Activated CD8-positive, alpha-beta memory T cell treated with anti-CD3 and anti-CD28 coated beads for 48 hours (primary cell): ENCODE data around the gene NDRG3.

ENCODE experiments used
- DNase-seq, 3 experiments: peaks; one replicate each; pipeline ENCODE4 v3.0.0-alpha.2; 2020; ENCODE audit warnings: low read depth in 2 of 3, low spot score in 2 of 3

The NDRG3 gene

GRCh38 chr20:36745927-36746659, at the start of gene NDRG3:
TSS of gene NDRG3 (minus strand) at chr20:36746090. CDS start at chr20:36721735, 24,355 bp downstream.
- peak; percentile 69 to 80 (median 72) for DNase-seq

GRCh38 chr20:36794116-36794474, 48.2 kb upstream of the NDRG3 start:
- DNase-seq, result no peak

- DNase-seq, result no peak
Observed at GRCh38 chr20:36793294-36794115, 47.6 kb upstream of the NDRG3 start.

GRCh38 chr20:36792422-36792821, 46.5 kb upstream of the NDRG3 start:
- DNase-seq, result no peak

GRCh38 chr20:36791862-36792261, 46.0 kb upstream of the NDRG3 start:
- no peak for DNase-seq

GRCh38 chr20:36786663-36787062, 40.8 kb upstream of the NDRG3 start:
- DNase-seq, result no peak

- DNase-seq, result no peak
Observed at GRCh38 chr20:36786246-36786645, 40.4 kb upstream of the NDRG3 start.

GRCh38 chr20:36785308-36785707, 39.4 kb upstream of the NDRG3 start:
- no peak for DNase-seq

GRCh38 chr20:36784900-36785299, 39.0 kb upstream of the NDRG3 start:
- no peak for DNase-seq

- DNase-seq, result no peak
Observed at GRCh38 chr20:36784116-36784515, 38.2 kb upstream of the NDRG3 start.

- DNase-seq, result no peak
Observed at GRCh38 chr20:36779656-36780025, 33.8 kb upstream of the NDRG3 start.

GRCh38 chr20:36778831-36779655, 33.2 kb upstream of the NDRG3 start:
- no peak for DNase-seq

- DNase-seq, result no peak
Observed at GRCh38 chr20:36777576-36777975, 31.7 kb upstream of the NDRG3 start.

GRCh38 chr20:36777167-36777566, 31.3 kb upstream of the NDRG3 start:
- no peak for DNase-seq

GRCh38 chr20:36775826-36776225, 29.9 kb upstream of the NDRG3 start:
- DNase-seq, result no peak

GRCh38 chr20:36775196-36775595, 29.3 kb upstream of the NDRG3 start:
- no peak for DNase-seq

GRCh38 chr20:36773597-36774390, 27.9 kb upstream of the NDRG3 start, which contains the start of gene DSN1:
TSS of gene DSN1 (minus strand) at chr20:36773763. CDS start at chr20:36771458, 2,305 bp downstream.
- peak; percentile 98 to 99 (median 99) for DNase-seq

GRCh38 chr20:36773107-36773596, 27.3 kb upstream of the NDRG3 start:
- no peak for DNase-seq

GRCh38 chr20:36770680-36771079, 24.8 kb upstream of the NDRG3 start:
- DNase-seq, result no peak

- DNase-seq, result no peak
Observed at GRCh38 chr20:36768768-36769430, 23.0 kb upstream of the NDRG3 start.
